ENCODE measurements around the gene OR5AN1. TPM values are rescaled to one million over a fixed set of nuclear protein-coding genes. Genes with fewer than 3 reads are reported as not detected.
"Not testable (repeated sequence)": the region's sequence is repeated elsewhere in the genome, so short reads cannot be mapped to it uniquely, and the experiment has no call there.

The OR5AN1 gene
- total RNA-seq, 1 donor from 2014 or later = not detected

DNA sequence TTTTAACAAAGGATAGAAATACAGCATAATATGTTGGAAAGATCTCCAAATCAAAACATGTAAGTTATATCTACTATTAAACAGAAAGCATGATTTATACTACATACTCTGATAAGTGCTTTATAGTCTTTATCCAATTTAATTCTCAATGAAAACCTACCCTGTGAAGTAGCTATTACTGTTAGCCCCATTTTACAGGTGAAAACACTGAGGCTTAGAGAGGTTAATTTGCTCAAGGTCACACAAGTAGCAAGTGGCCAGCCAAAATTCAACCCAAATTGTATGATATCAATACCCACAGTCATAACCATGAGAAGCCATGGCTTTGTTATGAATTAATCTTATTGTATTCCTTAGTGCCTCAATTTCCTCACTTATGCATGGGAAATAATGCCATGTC lies 675 bp upstream of the OR5AN1 start:
- peaks cover 12% of the 10 kb centered on the region for H3K9me3 ChIP-seq (ENCODE audit: low read depth)
- H3K9ac ChIP-seq = no peak overlapping the region
- no peak for DNase-seq (ENCODE audit: low spot score)
- no peaks in the 10 kb centered on the region for H3K4me1 ChIP-seq
- no peak overlapping the region for H3K4me2 ChIP-seq
- Mint-ChIP-seq H3K36me3 (no peaks in the 10 kb centered on the region), H3K9me3 (no peaks in the 10 kb centered on the region), H3K27me3 (ENCODE audit: insufficient read depth, low read depth) (peaks cover 2% of the 10 kb centered on the region), H3K27ac (no peak overlapping the region), H3K4me3 (no peak overlapping the region), H3K4me1 (peaks cover 11% of the 10 kb centered on the region)
- no peaks in the 10 kb centered on the region for H3F3A ChIP-seq (ENCODE audit: low read depth)
- no peak overlapping the region for H2AFZ ChIP-seq (replicated peaks)
- no peaks in the 10 kb centered on the region for H3K27me3 ChIP-seq
- no peak overlapping the region for H3K27ac ChIP-seq
- no peaks in the 10 kb centered on the region for H4K20me1 ChIP-seq (ENCODE audit: low read depth)
- H3K4me3 ChIP-seq = no peak overlapping the region
- TF ChIP-seq, protein P1, sequence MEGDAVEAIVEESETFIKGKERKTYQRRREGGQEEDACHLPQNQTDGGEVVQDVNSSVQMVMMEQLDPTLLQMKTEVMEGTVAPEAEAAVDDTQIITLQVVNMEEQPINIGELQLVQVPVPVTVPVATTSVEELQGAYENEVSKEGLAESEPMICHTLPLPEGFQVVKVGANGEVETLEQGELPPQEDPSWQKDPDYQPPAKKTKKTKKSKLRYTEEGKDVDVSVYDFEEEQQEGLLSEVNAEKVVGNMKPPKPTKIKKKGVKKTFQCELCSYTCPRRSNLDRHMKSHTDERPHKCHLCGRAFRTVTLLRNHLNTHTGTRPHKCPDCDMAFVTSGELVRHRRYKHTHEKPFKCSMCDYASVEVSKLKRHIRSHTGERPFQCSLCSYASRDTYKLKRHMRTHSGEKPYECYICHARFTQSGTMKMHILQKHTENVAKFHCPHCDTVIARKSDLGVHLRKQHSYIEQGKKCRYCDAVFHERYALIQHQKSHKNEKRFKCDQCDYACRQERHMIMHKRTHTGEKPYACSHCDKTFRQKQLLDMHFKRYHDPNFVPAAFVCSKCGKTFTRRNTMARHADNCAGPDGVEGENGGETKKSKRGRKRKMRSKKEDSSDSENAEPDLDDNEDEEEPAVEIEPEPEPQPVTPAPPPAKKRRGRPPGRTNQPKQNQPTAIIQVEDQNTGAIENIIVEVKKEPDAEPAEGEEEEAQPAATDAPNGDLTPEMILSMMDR (IDR thresholded peaks at IDR 0.05) = no peak
- TF ChIP-seq EZH2 (IDR thresholded peaks at IDR 0.05) (no peak), EZH2phosphoT487 (IDR thresholded peaks at IDR 0.05) (no peak)
- no peaks in the 10 kb centered on the region for H3K79me2 ChIP-seq (ENCODE audit: low read depth)
- no peaks in the 10 kb centered on the region for H3K36me3 ChIP-seq

DNA sequence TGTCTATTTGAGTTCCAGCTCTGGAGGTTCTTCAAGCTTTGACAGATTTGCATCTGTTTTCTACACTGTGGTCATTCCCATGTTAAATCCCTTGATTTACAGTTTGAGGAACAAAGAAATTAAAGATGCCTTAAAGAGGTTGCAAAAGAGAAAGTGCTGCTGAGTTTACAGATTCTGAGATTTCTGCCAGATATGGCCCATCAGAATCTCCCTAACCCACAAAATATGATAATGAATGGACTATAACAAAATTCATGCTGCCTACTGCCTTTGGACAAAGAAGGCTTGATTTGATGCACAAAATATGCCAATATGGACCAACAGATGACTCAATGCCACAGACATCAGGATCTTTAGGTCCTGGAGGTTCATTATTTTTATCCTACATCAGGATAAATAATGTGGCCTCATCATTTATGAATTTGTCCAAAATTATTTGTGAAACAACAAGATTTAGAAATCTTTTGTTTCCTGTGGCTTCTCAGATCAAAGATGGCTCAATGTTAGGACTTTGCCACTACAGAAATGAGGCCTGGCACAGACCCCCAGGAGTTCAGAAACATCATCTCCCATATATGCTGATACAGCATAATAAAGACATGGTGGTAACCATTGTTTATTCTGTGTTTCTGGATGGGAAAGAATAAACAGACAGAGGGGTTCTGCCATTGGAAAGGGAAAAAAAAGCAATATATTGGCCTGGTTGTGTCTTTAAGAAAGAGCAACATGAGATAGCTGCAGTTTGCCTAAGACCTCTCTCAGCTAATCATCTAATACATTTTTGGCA lies 6.7 kb downstream of the OR5AN1 start:
- no peaks in the 10 kb centered on the region for H3F3A ChIP-seq (ENCODE audit: low read depth)
- Mint-ChIP-seq H3K4me3 (no peak overlapping the region), H3K27ac (no peak overlapping the region), H3K9me3 (peaks cover 13% of the 10 kb centered on the region), H3K4me1 (no peaks in the 10 kb centered on the region), H3K27me3 (ENCODE audit: insufficient read depth, low read depth) (no peaks in the 10 kb centered on the region), H3K36me3 (no peaks in the 10 kb centered on the region)
- H3K36me3 ChIP-seq = no peaks in the 10 kb centered on the region
- no peak overlapping the region for H3K27ac ChIP-seq
- peaks cover 5% of the 10 kb centered on the region for H3K9me3 ChIP-seq (ENCODE audit: low read depth)
- no peak overlapping the region for H3K9ac ChIP-seq
- H4K20me1 ChIP-seq (ENCODE audit: low read depth) = no peaks in the 10 kb centered on the region
- H3K79me2 ChIP-seq (ENCODE audit: low read depth) = no peaks in the 10 kb centered on the region
- no peak for TF ChIP-seq EZH2phosphoT487 (IDR thresholded peaks at IDR 0.05)
- TF ChIP-seq, protein P1 (IDR thresholded peaks at IDR 0.05) = no peak
- TF ChIP-seq EZH2 (IDR thresholded peaks at IDR 0.05) = no peak
- no peak overlapping the region for H3K4me2 ChIP-seq
- DNase-seq (ENCODE audit: low spot score) = no peak
- H3K4me3 ChIP-seq = no peak overlapping the region
- no peaks in the 10 kb centered on the region for H3K4me1 ChIP-seq
- H3K27me3 ChIP-seq = no peaks in the 10 kb centered on the region
- H2AFZ ChIP-seq (replicated peaks) = no peak overlapping the region

DNA sequence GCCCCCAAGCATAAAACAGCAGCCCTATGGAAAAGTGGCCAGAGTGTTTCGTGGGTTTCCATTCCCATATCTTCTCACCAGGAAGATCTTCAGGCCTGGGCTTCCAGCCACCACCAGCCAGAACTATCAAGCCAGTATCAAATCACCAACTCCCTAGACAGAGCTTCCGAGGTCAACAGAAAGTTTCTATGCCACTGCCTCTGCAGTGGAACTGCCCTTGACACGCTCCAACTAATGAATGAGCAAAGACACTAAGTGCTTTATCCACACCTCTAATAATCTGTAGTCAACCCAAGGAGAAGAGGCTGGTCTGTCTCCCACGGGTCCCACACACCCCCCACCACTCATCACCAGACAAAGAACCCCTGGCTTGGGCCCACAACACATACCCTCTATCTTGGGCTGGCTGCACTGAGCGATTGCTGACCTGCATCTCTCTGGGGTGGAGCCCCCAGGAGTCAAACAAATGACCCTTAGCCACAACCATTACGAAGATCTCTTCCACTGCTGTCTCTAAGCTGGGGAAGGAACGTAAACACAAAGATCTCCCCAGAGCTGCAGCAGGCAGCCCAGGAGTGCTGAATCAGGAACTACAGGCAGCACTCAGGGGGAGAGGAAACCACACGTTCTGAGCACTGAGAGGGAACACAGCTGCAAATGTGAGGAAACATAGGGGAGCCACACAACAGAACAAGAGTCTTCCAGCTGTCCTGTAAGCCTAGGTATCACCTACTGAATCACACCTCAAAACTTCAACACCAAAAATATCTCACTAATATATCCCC lies 9.7 kb downstream of the OR5AN1 start:
- H3K9ac ChIP-seq = no peak overlapping the region
- no peaks in the 10 kb centered on the region for H3F3A ChIP-seq (ENCODE audit: low read depth)
- peaks cover 5% of the 10 kb centered on the region for H3K9me3 ChIP-seq (ENCODE audit: low read depth)
- H4K20me1 ChIP-seq (ENCODE audit: low read depth) = no peaks in the 10 kb centered on the region
- DNase-seq (ENCODE audit: low spot score) = no peak
- no peak overlapping the region for H3K4me3 Mint-ChIP-seq
- no peak overlapping the region for H3K4me2 ChIP-seq
- H3K4me1 Mint-ChIP-seq = no peaks in the 10 kb centered on the region
- no peak for TF ChIP-seq EZH2phosphoT487 (IDR thresholded peaks at IDR 0.05)
- TF ChIP-seq EZH2 (IDR thresholded peaks at IDR 0.05) = no peak
- TF ChIP-seq, protein P1 (IDR thresholded peaks at IDR 0.05) = no peak
- H3K27me3 Mint-ChIP-seq (ENCODE audit: insufficient read depth, low read depth) = peaks cover 4% of the 10 kb centered on the region
- no peak overlapping the region for H3K4me3 ChIP-seq
- H3K4me1 ChIP-seq = no peaks in the 10 kb centered on the region
- H3K27me3 ChIP-seq = no peaks in the 10 kb centered on the region
- H3K36me3 ChIP-seq = no peaks in the 10 kb centered on the region
- H3K27ac Mint-ChIP-seq = no peak overlapping the region
- peaks cover 16% of the 10 kb centered on the region for H3K9me3 Mint-ChIP-seq
- no peak overlapping the region for H2AFZ ChIP-seq (replicated peaks)
- H3K36me3 Mint-ChIP-seq = no peaks in the 10 kb centered on the region
- no peak overlapping the region for H3K27ac ChIP-seq
- H3K79me2 ChIP-seq (ENCODE audit: low read depth) = no peaks in the 10 kb centered on the region

DNA sequence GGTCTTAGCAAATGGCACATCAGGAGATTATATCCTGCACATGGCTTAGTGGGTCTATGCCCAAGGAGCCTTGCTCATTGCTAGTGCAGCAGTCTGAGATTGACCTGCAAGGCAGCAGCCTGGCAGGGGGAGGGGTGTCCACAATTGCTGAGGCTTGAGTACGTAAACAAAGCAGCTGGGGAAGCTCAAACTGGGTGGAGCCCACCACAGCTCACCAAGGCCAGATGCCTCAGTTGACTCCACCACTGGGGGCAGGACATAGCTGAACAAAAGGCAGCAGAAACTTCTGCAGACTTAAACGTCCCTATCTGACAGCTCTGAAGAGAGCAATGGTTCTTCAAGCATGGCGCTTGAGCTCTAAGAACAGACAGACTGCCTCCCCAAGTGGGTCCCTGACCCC lies 13.6 kb downstream of the OR5AN1 start:
- not testable (repeated sequence) for H3K27me3 Mint-ChIP-seq (ENCODE audit: insufficient read depth, low read depth); H3K27ac Mint-ChIP-seq; H3K36me3 ChIP-seq; H3K4me1 Mint-ChIP-seq; H3K27ac ChIP-seq; H3F3A ChIP-seq (ENCODE audit: low read depth); H3K4me2 ChIP-seq; DNase-seq (ENCODE audit: low spot score); H3K4me1 ChIP-seq; H3K4me3 ChIP-seq; H2AFZ ChIP-seq (replicated peaks); H3K36me3 Mint-ChIP-seq; H3K4me3 Mint-ChIP-seq; H3K9me3 ChIP-seq (ENCODE audit: low read depth); H3K27me3 ChIP-seq; H4K20me1 ChIP-seq (ENCODE audit: low read depth); H3K79me2 ChIP-seq (ENCODE audit: low read depth); H3K9ac ChIP-seq
- peaks cover 19% of the 10 kb centered on the region for H3K9me3 Mint-ChIP-seq
